Transverse colon (tissue), 4 donors: ENCODE data around the gene ZNF768.

Experiments used
- EP300 ChIP-seq: sonication (generic); formaldehyde crosslinking; IDR thresholded peaks from one replicate; pipeline ENCODE4 v1.6.1; 2017; ENCODE audit warnings: antibody characterized with exemption, low read depth
- POLR2A ChIP-seq: fragments of 450-650 bp; IDR thresholded peaks from one replicate; pipeline ENCODE4 v1.6.1; 2016; ENCODE audit warnings: antibody characterized with exemption, mild to moderate bottlenecking, moderate library complexity
- POLR2AphosphoS5 ChIP-seq, 3 donors: sonication (generic); formaldehyde crosslinking; IDR thresholded peaks; one replicate each; pipeline ENCODE4 v1.6.1; 2016; ENCODE audit warnings: antibody characterized with exemption in 3 of 3
- TF ChIP-seq, protein P1 (sequence below), 5 experiments: fragments of 200-600 bp in 3 of 5; fragments of 450-650 bp in 2 of 5; sonication (generic) in 3 of 5; IDR thresholded peaks; 1 replicate in 2 of 5; 2 replicates in 3 of 5; pipeline ENCODE4 v1.5.1; 2016 to 2017; ENCODE audit warnings: antibody characterized with exemption in 5 of 5, inconsistent platforms in 3 of 5, mild to moderate bottlenecking in 2 of 5, moderate library complexity in 1 of 5

- TF ChIP-seq, protein P1, sequence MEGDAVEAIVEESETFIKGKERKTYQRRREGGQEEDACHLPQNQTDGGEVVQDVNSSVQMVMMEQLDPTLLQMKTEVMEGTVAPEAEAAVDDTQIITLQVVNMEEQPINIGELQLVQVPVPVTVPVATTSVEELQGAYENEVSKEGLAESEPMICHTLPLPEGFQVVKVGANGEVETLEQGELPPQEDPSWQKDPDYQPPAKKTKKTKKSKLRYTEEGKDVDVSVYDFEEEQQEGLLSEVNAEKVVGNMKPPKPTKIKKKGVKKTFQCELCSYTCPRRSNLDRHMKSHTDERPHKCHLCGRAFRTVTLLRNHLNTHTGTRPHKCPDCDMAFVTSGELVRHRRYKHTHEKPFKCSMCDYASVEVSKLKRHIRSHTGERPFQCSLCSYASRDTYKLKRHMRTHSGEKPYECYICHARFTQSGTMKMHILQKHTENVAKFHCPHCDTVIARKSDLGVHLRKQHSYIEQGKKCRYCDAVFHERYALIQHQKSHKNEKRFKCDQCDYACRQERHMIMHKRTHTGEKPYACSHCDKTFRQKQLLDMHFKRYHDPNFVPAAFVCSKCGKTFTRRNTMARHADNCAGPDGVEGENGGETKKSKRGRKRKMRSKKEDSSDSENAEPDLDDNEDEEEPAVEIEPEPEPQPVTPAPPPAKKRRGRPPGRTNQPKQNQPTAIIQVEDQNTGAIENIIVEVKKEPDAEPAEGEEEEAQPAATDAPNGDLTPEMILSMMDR (IDR thresholded peaks at IDR 0.05): no peak
- TF ChIP-seq POLR2AphosphoS5 (IDR thresholded peaks at IDR 0.05): no peak
- no peak for TF ChIP-seq POLR2A
- TF ChIP-seq EP300: no peak
Measured at GRCh38 chr16:30565984-30566383, 39.6 kb upstream of the ZNF768 start.
